HG02970 (cell line): ENCODE results near the gene LIPH.
"Not testable (repeated sequence)": the region's sequence is repeated elsewhere in the genome, so short reads cannot be mapped to it uniquely, and the experiment has no call there.

ENCODE experiments used
- ATAC-seq: cut with Tn5 transposase; IDR thresholded peaks from one replicate; pipeline ENCODE4 v1.9.1; 2021; ENCODE audit warnings: mild to moderate bottlenecking, moderate library complexity, moderate number of reproducible peaks; ENCODE audit not compliant: unreplicated experiment, low FRiP score

The LIPH gene

DNA sequence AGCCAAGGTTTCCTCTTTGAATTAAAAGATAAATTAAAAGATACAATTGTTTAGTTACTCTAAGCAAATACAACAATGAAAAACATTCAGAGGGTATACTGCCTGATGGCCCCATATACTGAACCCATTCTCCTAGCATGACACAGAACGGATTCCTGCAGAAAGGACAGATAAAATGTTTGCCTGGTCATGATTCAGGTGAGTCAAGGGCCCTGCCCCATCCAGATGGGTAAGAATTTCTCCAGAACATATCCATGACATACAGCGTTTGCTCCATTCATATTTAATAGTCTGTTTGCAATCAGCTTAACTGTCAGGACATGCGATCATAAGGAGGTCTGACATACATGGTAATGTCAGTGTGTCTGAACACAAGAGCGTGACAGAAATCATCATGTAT lies 62.1 kb downstream of the LIPH start:
- ATAC-seq = no peak

DNA sequence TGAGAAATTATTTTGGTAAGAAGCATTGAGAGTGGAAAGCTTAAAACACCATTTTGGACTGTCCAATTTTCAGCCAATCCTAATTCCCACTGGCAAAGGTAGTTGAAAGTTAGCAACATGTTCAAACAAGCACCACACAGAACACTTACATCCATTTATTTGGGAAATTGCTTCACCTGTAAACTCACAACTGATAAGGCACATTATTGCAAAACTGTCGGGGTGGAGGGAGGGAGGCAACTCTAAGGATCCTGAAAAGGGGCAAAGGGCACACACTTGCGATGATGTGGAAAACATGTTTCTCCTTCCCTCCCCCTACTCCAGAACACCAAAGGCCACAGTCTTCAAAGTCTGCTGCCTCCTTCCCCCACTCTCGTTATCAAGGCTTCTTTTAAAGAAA lies 62.9 kb downstream of the LIPH start:
- no peak for ATAC-seq

GRCh38 chr3:185488465-185488864 lies 63.9 kb downstream of the LIPH start:
- no peak for ATAC-seq

DNA sequence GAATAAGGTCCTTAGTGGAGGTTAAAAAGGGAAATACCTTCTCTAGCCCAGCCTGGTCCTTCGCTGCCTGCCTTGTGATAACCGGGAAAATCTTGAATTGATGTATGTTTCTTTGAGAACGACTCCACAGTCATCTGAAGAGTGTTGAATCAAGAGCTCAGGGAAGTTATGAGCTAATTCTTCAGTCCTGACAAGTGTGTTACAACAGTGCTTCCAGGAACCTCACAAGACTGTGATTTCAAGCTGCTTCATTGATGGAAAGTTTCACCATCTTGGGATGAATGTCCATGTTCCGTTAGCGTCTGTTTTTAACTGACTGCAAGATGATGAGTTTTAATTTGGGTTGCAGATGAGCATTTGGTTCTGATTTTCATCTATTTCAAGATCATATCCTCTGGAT lies 66.0 kb downstream of the LIPH start:
- no peak for ATAC-seq

DNA sequence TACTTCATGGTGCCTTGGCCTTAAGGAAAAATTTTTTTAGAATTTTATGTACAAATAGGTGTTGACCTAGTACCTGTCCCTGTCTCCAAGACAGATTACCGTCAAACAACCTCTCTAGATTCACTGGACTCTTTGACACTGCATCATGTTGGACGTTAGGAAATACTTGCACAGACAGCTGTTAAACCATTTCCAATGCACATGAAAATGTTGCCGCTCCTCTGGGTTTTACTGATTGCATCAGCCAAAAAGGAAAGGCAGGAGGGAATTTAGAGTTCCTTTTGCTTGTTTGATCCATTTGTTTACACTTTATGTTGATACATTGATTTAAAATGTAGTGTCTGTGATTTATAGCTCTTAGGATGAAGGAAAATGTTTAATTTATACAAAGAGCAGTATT lies 68.1 kb downstream of the LIPH start:
- ATAC-seq = no peak

- ATAC-seq = no peak
These were observed 72.9 kb downstream of the LIPH start for GRCh38 chr3:185479373-185479945.

GRCh38 chr3:185477316-185477715 lies 75.1 kb downstream of the LIPH start:
- no peak for ATAC-seq

DNA sequence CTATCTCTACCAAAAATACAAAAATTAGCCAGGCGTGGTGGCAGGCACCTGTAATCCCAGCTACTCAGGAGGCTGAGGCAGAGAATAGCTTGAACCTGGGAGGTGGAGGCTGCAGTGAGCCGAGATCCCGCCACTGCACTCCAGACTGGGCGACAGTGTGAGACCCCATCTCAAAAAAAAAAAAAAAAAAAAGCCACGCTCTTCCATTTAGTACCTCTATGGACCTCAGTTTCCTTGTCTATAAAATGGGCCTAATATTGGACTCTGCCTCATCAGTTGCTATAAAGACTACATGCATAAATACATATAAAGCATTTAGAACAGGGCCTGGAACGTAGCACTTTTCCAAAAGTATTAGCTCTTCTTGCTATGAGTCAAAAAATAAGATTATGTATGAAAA lies 77.5 kb downstream of the LIPH start:
- ATAC-seq = not testable (repeated sequence)

DNA sequence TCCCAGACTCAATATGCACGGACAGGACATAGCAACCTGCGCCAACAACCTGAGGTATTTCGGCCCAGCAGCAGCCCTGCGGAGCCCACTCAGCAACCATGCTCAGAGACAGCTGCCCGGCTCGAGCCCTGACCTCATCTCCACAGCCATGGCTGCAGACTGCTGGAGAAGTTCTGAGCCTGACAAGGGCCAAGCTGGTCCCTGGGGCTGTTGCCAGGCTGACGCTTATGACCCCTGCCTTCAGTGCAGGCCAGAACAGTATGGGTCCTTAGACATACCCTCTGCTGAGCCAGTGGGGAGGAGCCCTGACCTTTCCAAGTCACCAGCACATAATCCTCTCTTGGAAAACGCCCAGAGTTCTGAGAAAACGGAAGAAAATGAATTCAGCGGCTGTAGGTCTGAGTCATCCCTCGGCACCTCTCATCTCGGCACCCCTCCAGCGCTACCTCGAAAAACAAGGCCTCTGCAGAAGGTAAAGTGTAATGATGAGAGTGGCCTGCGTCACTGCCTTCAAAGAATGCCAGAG lies 79.0 kb downstream of the LIPH start:
- ATAC-seq = no peak

- no peak for ATAC-seq
These were observed 82.1 kb downstream of the LIPH start for GRCh38 chr3:185470323-185470722.

- no peak for ATAC-seq
These were observed 82.8 kb downstream of the LIPH start for GRCh38 chr3:185469542-185469941.

DNA sequence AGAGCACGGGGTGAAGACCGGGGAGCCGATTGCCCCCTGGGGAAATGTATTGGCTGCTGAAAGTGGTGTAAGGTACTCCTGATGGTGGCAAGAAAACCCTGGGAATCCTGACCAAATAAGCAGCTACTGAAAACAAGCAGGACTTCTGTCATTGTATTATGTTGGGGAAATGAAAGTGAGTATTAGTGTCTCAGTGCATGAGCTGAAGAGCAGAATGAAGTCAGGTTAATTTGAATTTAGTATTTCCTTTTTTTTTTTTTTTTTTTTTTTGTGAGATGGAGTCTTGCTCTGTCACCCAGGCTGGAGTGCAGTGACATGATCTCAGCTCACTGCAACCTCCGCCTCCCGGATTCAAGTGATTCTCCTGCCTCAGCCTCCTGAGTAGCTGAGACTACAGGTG lies 86.3 kb downstream of the LIPH start:
- not testable (repeated sequence) for ATAC-seq

- no peak for ATAC-seq
These were observed 86.9 kb downstream of the LIPH start for GRCh38 chr3:185465471-185465870.

GRCh38 chr3:185460719-185461350 lies 91.6 kb downstream of the LIPH start:
- no peak for ATAC-seq

- no peak for ATAC-seq
These were observed 92.1 kb downstream of the LIPH start for GRCh38 chr3:185460309-185460708.

DNA sequence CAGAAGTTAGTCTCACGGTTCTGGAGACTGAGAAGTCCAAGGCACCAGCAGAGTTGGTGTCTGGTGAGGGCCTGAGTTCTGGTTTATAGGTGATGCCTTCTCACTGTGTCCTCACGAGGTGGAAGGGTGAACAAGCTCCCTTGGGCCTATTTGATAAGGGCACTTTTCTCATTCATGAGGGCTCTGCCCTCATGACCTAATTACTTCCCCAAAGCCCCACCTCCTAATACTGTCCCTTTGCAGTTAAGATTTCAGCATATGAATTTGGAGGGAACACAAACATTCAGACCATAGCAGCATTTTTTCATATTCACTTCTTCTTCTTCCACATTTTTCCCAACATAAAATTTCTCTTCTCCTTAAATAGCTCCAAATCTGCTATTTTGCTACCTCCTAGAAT lies 95.0 kb downstream of the LIPH start:
- ATAC-seq = no peak
